HL-60 (cell line): ENCODE data around the gene P3H3.

Experiments used
- DNase-seq, 2 experiments: peaks; one replicate each; pipeline ENCODE4 v3.0.0-alpha.2; 2010 to 2020; ENCODE audit warnings: low read depth in 1 of 2, low spot score in 1 of 2
- H3K27ac ChIP-seq: fragments of 250-450 bp; sonication (Bioruptor Pico); replicated peaks from 2 replicates; pipeline ENCODE4 v1.5.1; 2020; ENCODE audit warnings: mild to moderate bottlenecking, moderate library complexity
- H3K27me3 ChIP-seq: fragments of 250-450 bp; sonication (Bioruptor Pico); 2 replicates; pipeline ENCODE4 v1.5.1; 2021; ENCODE audit warnings: mild to moderate bottlenecking, moderate library complexity; ENCODE audit not compliant: insufficient read depth, poor library complexity, severe bottlenecking
- H3K4me3 ChIP-seq: replicated peaks from 2 replicates; pipeline ENCODE4 v1.5.1; 2011; ENCODE audit warnings: mild to moderate bottlenecking, control low read depth, low read length; ENCODE audit not compliant: insufficient read depth
- GABPA ChIP-seq: IDR thresholded peaks from 2 replicates; pipeline ENCODE4 v1.6.1; 2012; ENCODE audit warnings: low read depth
- POLR2AphosphoS5 ChIP-seq: IDR thresholded peaks from 2 replicates; pipeline ENCODE4 v1.6.1; 2012; ENCODE audit warnings: low read depth
- REST ChIP-seq: IDR thresholded peaks from 2 replicates; pipeline ENCODE4 v1.6.1; 2012; ENCODE audit warnings: low read depth; ENCODE audit not compliant: insufficient replicate concordance
- SPI1 ChIP-seq: IDR thresholded peaks from 2 replicates; pipeline ENCODE4 v1.6.1; 2012; ENCODE audit warnings: low read depth, mild to moderate bottlenecking, borderline replicate concordance
- TF ChIP-seq, protein P1 (sequence below): IDR thresholded peaks from one replicate; pipeline ENCODE4 v1.5.1; 2011; ENCODE audit warnings: low read length, control low read depth, inconsistent platforms; ENCODE audit not compliant: insufficient read depth

The P3H3 gene

DNA sequence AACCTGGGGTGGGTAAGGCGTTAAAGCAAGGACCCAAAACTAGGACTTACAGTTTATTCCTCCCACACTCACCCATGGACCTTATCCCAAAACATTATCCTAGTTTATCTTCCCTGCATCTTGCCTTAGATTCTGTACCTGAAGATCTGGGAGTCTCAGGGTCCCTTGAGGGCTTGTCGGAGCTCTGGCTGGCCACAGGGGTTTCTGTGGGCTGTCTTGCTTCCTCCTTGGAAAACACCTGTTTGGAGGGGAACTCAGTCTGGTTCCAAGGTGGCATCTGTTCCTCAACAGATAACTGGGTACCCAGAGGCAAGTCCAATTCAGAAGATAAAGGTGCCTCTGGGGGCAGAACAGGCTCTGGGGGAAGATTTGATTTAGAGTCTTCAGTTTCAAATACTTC lies 21.2 kb downstream of the P3H3 start:
- no peak for TF ChIP-seq GABPA
- no peak for TF ChIP-seq SPI1
- no peak for TF ChIP-seq REST
- TF ChIP-seq, protein P1, sequence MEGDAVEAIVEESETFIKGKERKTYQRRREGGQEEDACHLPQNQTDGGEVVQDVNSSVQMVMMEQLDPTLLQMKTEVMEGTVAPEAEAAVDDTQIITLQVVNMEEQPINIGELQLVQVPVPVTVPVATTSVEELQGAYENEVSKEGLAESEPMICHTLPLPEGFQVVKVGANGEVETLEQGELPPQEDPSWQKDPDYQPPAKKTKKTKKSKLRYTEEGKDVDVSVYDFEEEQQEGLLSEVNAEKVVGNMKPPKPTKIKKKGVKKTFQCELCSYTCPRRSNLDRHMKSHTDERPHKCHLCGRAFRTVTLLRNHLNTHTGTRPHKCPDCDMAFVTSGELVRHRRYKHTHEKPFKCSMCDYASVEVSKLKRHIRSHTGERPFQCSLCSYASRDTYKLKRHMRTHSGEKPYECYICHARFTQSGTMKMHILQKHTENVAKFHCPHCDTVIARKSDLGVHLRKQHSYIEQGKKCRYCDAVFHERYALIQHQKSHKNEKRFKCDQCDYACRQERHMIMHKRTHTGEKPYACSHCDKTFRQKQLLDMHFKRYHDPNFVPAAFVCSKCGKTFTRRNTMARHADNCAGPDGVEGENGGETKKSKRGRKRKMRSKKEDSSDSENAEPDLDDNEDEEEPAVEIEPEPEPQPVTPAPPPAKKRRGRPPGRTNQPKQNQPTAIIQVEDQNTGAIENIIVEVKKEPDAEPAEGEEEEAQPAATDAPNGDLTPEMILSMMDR = no peak
- no peak for TF ChIP-seq POLR2AphosphoS5
- no peak overlapping the region for H3K27ac ChIP-seq
- no peaks in the 10 kb centered on the region for H3K27me3 ChIP-seq
- H3K4me3 ChIP-seq = no peak overlapping the region
- DNase-seq = no peak

- H3K27me3 ChIP-seq = no peaks in the 10 kb centered on the region
- no peak for TF ChIP-seq GABPA
- TF ChIP-seq REST = no peak
- TF ChIP-seq SPI1 = no peak
- TF ChIP-seq POLR2AphosphoS5 = no peak
- TF ChIP-seq, protein P1 = no peak
- peak overlapping the region; percentile 93 for H3K27ac ChIP-seq
- DNase-seq = no peak
- H3K4me3 ChIP-seq = peak overlapping the region; percentile 83
Observed at GRCh38 chr12:6849976-6850560, 21.9 kb downstream of the P3H3 start.

GRCh38 chr12:6850796-6851152 lies 22.6 kb downstream of the P3H3 start:
- H3K4me3 ChIP-seq = peak overlapping the region; percentile 83
- H3K27ac ChIP-seq = peak overlapping the region; percentile 93
- DNase-seq = no peak
- no peaks in the 10 kb centered on the region for H3K27me3 ChIP-seq
- TF ChIP-seq, protein P1 = no peak
- no peak for TF ChIP-seq SPI1
- TF ChIP-seq POLR2AphosphoS5 = no peak
- no peak for TF ChIP-seq GABPA
- TF ChIP-seq REST = no peak
